Keratinocyte (primary cell): ENCODE measurements around the gene MAP9.

Experiments
- EZH2 ChIP-seq: IDR thresholded peaks from one replicate; pipeline ENCODE4 v1.6.1; 2012; ENCODE audit warnings: inconsistent platforms, mild to moderate bottlenecking, low read length, moderate library complexity
- TF ChIP-seq, protein P1 (sequence below), 3 experiments: IDR thresholded peaks in 1 of 3; conservative IDR thresholded peaks in 1 of 3; optimal IDR thresholded peaks in 1 of 3; 2 replicates in 2 of 3; 3 replicates in 1 of 3; pipeline versions ENCODE3 to v1.5.1; 2011; ENCODE audit warnings: low read length in 3 of 3, mild to moderate bottlenecking in 3 of 3, moderate library complexity in 2 of 3, control low read depth in 1 of 3, inconsistent platforms in 1 of 3; ENCODE audit not compliant: insufficient read depth in 2 of 3; ENCODE audit errors: extremely low read depth in 1 of 3

DNA sequence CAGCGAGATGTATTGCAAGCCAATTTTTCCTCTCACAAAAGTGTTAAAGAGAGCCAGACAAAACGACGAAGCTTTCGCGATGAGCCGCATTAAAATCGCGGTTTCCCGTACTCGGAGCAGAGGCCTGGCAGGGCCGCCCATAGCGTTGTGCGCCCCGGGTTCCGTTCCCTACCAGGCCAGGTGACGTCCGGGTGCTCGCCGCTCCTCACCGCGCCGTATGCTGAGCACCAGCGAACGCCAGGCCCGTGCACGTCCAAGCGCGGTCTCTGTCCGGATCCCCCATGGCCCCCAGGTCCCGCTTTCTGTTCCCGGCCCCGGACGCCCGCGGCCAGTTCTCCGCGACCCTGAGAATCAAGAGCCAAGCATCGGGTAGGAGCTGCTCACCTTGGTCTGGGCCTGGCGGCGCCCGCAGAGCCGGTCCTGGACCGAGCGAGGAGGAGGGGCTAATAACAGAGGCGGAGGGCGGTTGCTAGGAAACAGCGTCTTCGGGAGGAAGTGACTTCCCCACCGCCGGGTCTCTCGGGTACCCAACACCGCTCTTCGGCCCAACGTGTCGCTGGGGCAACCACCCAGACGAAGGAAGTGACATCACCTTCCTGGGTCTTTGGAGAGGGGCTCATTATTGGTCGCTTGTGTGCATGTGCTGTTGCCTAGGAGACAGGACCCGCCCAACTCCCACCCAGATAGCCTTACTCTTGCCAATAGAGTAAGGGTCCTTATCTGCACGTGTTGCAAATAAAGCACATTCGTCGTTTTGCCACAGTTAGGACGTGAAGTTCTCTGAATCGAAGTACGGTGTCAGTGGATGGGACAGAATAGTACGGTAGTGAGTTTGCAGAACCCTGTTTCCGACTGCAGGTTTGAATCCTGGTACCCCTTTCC, at the start of gene MAP9:
- TF ChIP-seq EZH2 = no peak
- TF ChIP-seq, protein P1, sequence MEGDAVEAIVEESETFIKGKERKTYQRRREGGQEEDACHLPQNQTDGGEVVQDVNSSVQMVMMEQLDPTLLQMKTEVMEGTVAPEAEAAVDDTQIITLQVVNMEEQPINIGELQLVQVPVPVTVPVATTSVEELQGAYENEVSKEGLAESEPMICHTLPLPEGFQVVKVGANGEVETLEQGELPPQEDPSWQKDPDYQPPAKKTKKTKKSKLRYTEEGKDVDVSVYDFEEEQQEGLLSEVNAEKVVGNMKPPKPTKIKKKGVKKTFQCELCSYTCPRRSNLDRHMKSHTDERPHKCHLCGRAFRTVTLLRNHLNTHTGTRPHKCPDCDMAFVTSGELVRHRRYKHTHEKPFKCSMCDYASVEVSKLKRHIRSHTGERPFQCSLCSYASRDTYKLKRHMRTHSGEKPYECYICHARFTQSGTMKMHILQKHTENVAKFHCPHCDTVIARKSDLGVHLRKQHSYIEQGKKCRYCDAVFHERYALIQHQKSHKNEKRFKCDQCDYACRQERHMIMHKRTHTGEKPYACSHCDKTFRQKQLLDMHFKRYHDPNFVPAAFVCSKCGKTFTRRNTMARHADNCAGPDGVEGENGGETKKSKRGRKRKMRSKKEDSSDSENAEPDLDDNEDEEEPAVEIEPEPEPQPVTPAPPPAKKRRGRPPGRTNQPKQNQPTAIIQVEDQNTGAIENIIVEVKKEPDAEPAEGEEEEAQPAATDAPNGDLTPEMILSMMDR (optimal IDR thresholded peaks at IDR 0.05 in 1 of 3, IDR thresholded peaks at IDR 0.05 in 1 of 3, conservative IDR thresholded peaks at IDR 0.05 in 1 of 3; ENCODE audit: extremely low read depth in 1 of 3, insufficient read depth in 2 of 3, low read length in 3 of 3) = no peak
